22Rv1 (cell line): ENCODE measurements around the gene CD69.

Source experiments
- ZFX ChIP-seq: fragments of 450-650 bp; IDR thresholded peaks from 2 replicates; pipeline ENCODE4 v1.6.1; 2017; ENCODE audit warnings: antibody characterized with exemption, borderline replicate concordance
- TF ChIP-seq, protein P1 (sequence below): fragments of 450-650 bp; IDR thresholded peaks from 2 replicates; pipeline ENCODE4 v1.5.1; 2017; ENCODE audit warnings: mild to moderate bottlenecking

DNA sequence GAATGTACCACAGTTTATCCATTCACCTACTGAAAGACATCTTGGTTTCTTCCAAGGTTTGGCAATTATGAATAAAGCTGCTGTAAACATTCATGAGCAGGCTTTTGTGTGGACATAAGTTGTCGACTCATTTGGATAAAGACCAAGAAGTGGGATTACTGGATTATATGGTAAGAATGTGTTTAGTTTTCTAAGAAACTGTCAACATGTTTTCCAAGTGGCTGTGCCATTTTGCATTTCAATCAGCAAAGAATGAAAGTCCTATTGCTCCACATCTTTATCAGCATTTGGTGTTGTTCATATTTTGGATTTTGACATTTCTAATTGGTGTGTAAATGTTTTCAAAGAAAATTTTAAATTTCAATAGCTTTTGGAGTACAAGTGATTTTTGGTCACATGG lies 39.3 kb upstream of the CD69 start:
- TF ChIP-seq, protein P1, sequence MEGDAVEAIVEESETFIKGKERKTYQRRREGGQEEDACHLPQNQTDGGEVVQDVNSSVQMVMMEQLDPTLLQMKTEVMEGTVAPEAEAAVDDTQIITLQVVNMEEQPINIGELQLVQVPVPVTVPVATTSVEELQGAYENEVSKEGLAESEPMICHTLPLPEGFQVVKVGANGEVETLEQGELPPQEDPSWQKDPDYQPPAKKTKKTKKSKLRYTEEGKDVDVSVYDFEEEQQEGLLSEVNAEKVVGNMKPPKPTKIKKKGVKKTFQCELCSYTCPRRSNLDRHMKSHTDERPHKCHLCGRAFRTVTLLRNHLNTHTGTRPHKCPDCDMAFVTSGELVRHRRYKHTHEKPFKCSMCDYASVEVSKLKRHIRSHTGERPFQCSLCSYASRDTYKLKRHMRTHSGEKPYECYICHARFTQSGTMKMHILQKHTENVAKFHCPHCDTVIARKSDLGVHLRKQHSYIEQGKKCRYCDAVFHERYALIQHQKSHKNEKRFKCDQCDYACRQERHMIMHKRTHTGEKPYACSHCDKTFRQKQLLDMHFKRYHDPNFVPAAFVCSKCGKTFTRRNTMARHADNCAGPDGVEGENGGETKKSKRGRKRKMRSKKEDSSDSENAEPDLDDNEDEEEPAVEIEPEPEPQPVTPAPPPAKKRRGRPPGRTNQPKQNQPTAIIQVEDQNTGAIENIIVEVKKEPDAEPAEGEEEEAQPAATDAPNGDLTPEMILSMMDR, result no peak
- TF ChIP-seq ZFX, result no peak
